HepG2 (cell line): ENCODE measurements around the gene NINJ2. TPM values are rescaled to one million over a fixed set of nuclear protein-coding genes. Genes with fewer than 3 reads are reported as not detected.

Source experiments
- CREM ChIP-seq, 2 experiments: sonication (generic) in 1 of 2; formaldehyde crosslinking in 1 of 2; IDR thresholded peaks; 2 replicates each; pipeline versions ENCODE4 v1.4.0 to v1.6.1; 2016 to 2020; ENCODE audit warnings: antibody characterized with exemption in 1 of 2, mild to moderate bottlenecking in 1 of 2, missing genetic modification reagents in 1 of 2
- EEA1 ChIP-seq: sonication (generic); formaldehyde crosslinking; IDR thresholded peaks from 2 replicates; pipeline ENCODE4 v1.5.1; 2020; ENCODE audit warnings: mild to moderate bottlenecking, missing genetic modification reagents, borderline replicate concordance
- ETV6 ChIP-seq: sonication (generic); formaldehyde crosslinking; conservative IDR thresholded peaks from 2 replicates; pipeline ENCODE4 v1.4.0; 2020; ENCODE audit warnings: missing genetic modification reagents
- HCFC1 ChIP-seq: fragments of 150-350 bp; IDR thresholded peaks from 2 replicates; pipeline ENCODE4 v1.6.1; 2014; ENCODE audit warnings: low read depth, low read length
- HOXD1 ChIP-seq: sonication (generic); formaldehyde crosslinking; IDR thresholded peaks from 2 replicates; pipeline ENCODE4 v1.5.0; 2020; ENCODE audit warnings: missing genetic modification reagents
- MIXL1 ChIP-seq: IDR thresholded peaks from 2 replicates; pipeline ENCODE4 v1.6.1; 2016
- MTA1 ChIP-seq: sonication (generic); formaldehyde crosslinking; IDR thresholded peaks from 2 replicates; pipeline ENCODE4 v1.4.0; 2020; ENCODE audit warnings: missing genetic modification reagents, mild to moderate bottlenecking, borderline replicate concordance
- NFE2 ChIP-seq: sonication (generic); formaldehyde crosslinking; IDR thresholded peaks from 2 replicates; pipeline ENCODE4 v1.4.0; 2020; ENCODE audit warnings: missing genetic modification reagents
- NR2C2 ChIP-seq: sonication (generic); formaldehyde crosslinking; IDR thresholded peaks from 2 replicates; pipeline ENCODE4 v1.4.0; 2020; ENCODE audit warnings: missing genetic modification reagents, mild to moderate bottlenecking, moderate library complexity, borderline replicate concordance
- POLR2A ChIP-seq, 2 experiments: IDR thresholded peaks; 2 replicates each; pipeline ENCODE4 v1.6.1; 2011; ENCODE audit warnings: low read depth in 2 of 2, low read length in 2 of 2, mild to moderate bottlenecking in 1 of 2, moderate library complexity in 1 of 2; ENCODE audit not compliant: insufficient read depth in 1 of 2
- SAP130 ChIP-seq: IDR thresholded peaks from 2 replicates; pipeline ENCODE4 v1.6.1; 2016; ENCODE audit warnings: low read depth
- SIX4 ChIP-seq: sonication (generic); formaldehyde crosslinking; IDR thresholded peaks from 2 replicates; pipeline ENCODE4 v1.4.0; 2020; ENCODE audit warnings: missing genetic modification reagents
- SPEN ChIP-seq: sonication (generic); formaldehyde crosslinking; IDR thresholded peaks from 2 replicates; pipeline ENCODE4 v1.5.1; 2020; ENCODE audit warnings: low read depth, mild to moderate bottlenecking, missing genetic modification reagents
- ZC3H13 ChIP-seq: sonication (generic); formaldehyde crosslinking; IDR thresholded peaks from 2 replicates; pipeline ENCODE4 v1.8.1; 2023; ENCODE audit warnings: mild to moderate bottlenecking, missing genetic modification reagents, moderate library complexity
- ZFP82 ChIP-seq: sonication (generic); formaldehyde crosslinking; IDR thresholded peaks from 2 replicates; pipeline ENCODE4 v1.5.1; 2020; ENCODE audit warnings: mild to moderate bottlenecking, missing genetic modification reagents, borderline replicate concordance
- ZNF124 ChIP-seq: sonication (generic); formaldehyde crosslinking; IDR thresholded peaks from 2 replicates; pipeline ENCODE4 v1.4.0; 2020; ENCODE audit warnings: missing genetic modification reagents
- ZNF274 ChIP-seq: sonication (generic); formaldehyde crosslinking; IDR thresholded peaks from 2 replicates; pipeline ENCODE4 v1.5.1; 2020; ENCODE audit warnings: mild to moderate bottlenecking, missing genetic modification reagents
- ZNF331 ChIP-seq: sonication (generic); formaldehyde crosslinking; IDR thresholded peaks from 2 replicates; pipeline ENCODE4 v1.4.0; 2020; ENCODE audit warnings: missing genetic modification reagents
- ZNF468 ChIP-seq: sonication (generic); formaldehyde crosslinking; IDR thresholded peaks from 2 replicates; pipeline ENCODE4 v1.8.0; 2022; ENCODE audit warnings: mild to moderate bottlenecking, moderate library complexity, missing genetic modification reagents
- ZNF577 ChIP-seq: sonication (generic); formaldehyde crosslinking; IDR thresholded peaks from 2 replicates; pipeline ENCODE4 v1.4.0; 2020; ENCODE audit warnings: mild to moderate bottlenecking, low read depth, missing genetic modification reagents, borderline replicate concordance
- ZNF607 ChIP-seq: sonication (generic); formaldehyde crosslinking; IDR thresholded peaks from 2 replicates; pipeline ENCODE4 v1.5.1; 2020; ENCODE audit warnings: missing genetic modification reagents, mild to moderate bottlenecking, borderline replicate concordance
- polyA plus RNA-seq, 8 experiments: library from polyadenylated mRNA; depleted of rRNA in 3 of 8; stranded (reverse) in 7 of 8; unstranded in 1 of 8; fragments of >200 nt; fragmentation: Illumina TruSeq in 4 of 8; extraction: Trizol in 4 of 8; gene quantifications; 2 replicates each; pipeline versions ENCODE4 v1.2.1 to v1.2.3, GENCODE V29; 2011 to 2016; ENCODE audit warnings: low read depth in 4 of 8, missing spikeins in 1 of 8, mixed read lengths in 1 of 8; ENCODE audit not compliant: insufficient read depth in 1 of 8
- total RNA-seq, 5 experiments: library from RNA; depleted of rRNA; stranded (reverse); fragments of >200 nt; fragmentation: Illumina TruSeq; extraction: Trizol; gene quantifications; 2 replicates each; pipeline ENCODE4 v1.2.3, GENCODE V29; 2016; ENCODE audit warnings: low read depth in 1 of 5
- TF ChIP-seq, protein P1 (sequence below): IDR thresholded peaks from 2 replicates; pipeline ENCODE4 v1.6.1; 2016; ENCODE audit warnings: missing biosample characterization, missing genetic modification reagents, low read depth
- TF ChIP-seq, protein P2 (sequence below): IDR thresholded peaks from 2 replicates; pipeline ENCODE4 v1.6.1; 2016
- TF ChIP-seq, protein P3 (sequence below): sonication (generic); formaldehyde crosslinking; IDR thresholded peaks from 2 replicates; pipeline ENCODE4 v1.9.0; 2022; ENCODE audit warnings: low read depth, missing genetic modification reagents
- TF ChIP-seq, protein P4 (sequence below): sonication (generic); formaldehyde crosslinking; IDR thresholded peaks from 2 replicates; pipeline ENCODE4 v1.4.0; 2020; ENCODE audit warnings: missing genetic modification reagents

The NINJ2 gene
- total and polyA plus RNA-seq, 2 of the 13 experiments (the other 11 are each of a cell fraction or from before 2014, with no cell fraction given) = 0.62 to 3.8 TPM

DNA sequence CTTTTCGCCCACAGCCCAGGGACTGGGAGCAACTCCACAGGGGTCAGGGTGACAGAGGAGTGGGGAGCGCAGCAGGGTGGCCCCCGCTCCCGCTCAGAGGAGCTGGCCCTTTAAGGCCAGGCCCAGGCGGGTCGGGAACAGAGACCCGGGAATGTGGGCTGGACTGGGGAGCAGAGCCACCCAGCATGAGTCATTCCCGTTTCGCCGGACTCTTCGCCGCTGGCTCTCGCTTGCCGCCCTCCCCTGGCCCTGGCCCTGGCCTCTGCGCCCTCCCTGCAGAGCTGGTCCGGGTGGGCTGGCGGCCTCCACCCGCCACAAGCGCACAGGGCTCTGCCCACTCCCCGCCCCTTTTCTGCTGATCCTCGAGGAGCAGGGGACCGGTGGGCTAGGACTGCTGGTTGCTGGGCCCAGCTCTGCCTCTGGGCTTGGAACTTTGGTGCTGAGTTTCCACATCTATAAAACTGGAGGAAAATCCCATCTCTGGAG is 92.8 kb downstream of the NINJ2 start (continued):
- TF ChIP-seq ZFP82 (CRISPR knock-in tag) (peak; percentile 97), HOXD1 (peak; percentile 19; the same call in 1 of the 2 replicates), CREM (IDR thresholded peaks at IDR 0.05) (no peak), CREM (CRISPR knock-in tag; IDR thresholded peaks at IDR 0.05) (no peak), ZC3H13 (CRISPR knock-in tag) (peak; percentile 43), HCFC1 (0 out of 2 replicates have a peak, but pooled peaks have one; percentile 6), SIX4 (CRISPR knock-in tag) (no peak), ZNF577 (CRISPR knock-in tag) (no peak), MTA1 (CRISPR knock-in tag) (peak; percentile 68; the same call in 1 of the 2 replicates), ZNF468 (CRISPR knock-in tag) (peak; percentile 39; the same call in 1 of the 2 replicates), ZNF331 (peak; percentile 74), POLR2A (IDR thresholded peaks at IDR 0.05; ENCODE audit: insufficient read depth in 1 of 2, low read depth in 2 of 2, low read length in 2 of 2) (peak in 1 of 2 experiments; percentile 36; a peak in 1 of 4 replicates), EEA1 (CRISPR knock-in tag) (no peak; the same call in 1 of the 2 replicates), ZNF124 (peak; percentile 57; the same call in 1 of the 2 replicates), ZNF607 (CRISPR knock-in tag) (0 out of 2 replicates have a peak, but pooled peaks have one; percentile 21), SAP130 (CRISPR knock-in tag) (peak; percentile 70), SPEN (CRISPR knock-in tag) (peak; percentile 79), MIXL1 (CRISPR knock-in tag) (0 out of 2 replicates have a peak, but pooled peaks have one; percentile 22), ZNF274 (CRISPR knock-in tag) (peak; percentile 52), NR2C2 (CRISPR knock-in tag) (peak; percentile 58; the same call in 1 of the 2 replicates), NFE2 (CRISPR knock-in tag) (no peak), ETV6 (CRISPR knock-in tag) (peak; percentile 68; the same call in 1 of the 2 replicates)
- TF ChIP-seq, protein P1, sequence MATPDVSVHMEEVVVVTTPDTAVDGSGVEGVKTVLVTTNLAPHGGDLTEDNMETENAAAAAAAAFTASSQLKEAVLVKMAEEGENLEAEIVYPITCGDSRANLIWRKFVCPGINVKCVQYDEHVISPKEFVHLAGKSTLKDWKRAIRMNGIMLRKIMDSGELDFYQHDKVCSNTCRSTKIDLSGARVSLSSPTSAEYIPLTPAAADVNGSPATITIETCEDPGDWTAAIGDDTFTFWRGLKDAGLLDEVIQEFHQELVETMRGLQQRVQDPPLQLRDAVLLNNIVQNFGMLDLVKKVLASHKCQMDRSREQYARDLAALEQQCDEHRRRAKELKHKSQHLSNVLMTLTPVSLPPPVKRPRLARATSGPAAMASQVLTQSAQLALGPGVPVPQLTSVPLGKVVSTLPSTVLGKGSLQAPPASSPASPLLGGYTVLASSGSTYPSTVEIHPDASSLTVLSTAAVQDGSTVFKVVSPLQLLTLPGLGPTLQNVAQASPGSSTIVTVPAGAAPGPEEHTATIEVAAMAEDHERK (CRISPR knock-in tag) = no peak
- TF ChIP-seq, protein P2, sequence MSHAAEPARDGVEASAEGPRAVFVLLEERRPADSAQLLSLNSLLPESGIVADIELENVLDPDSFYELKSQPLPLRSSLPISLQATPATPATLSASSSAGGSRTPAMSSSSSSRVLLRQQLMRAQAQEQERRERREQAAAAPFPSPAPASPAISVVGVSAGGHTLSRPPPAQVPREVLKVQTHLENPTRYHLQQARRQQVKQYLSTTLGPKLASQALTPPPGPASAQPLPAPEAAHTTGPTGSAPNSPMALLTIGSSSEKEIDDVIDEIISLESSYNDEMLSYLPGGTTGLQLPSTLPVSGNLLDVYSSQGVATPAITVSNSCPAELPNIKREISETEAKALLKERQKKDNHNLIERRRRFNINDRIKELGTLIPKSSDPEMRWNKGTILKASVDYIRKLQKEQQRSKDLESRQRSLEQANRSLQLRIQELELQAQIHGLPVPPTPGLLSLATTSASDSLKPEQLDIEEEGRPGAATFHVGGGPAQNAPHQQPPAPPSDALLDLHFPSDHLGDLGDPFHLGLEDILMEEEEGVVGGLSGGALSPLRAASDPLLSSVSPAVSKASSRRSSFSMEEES (CRISPR knock-in tag) = no peak
- TF ChIP-seq, protein P3, sequence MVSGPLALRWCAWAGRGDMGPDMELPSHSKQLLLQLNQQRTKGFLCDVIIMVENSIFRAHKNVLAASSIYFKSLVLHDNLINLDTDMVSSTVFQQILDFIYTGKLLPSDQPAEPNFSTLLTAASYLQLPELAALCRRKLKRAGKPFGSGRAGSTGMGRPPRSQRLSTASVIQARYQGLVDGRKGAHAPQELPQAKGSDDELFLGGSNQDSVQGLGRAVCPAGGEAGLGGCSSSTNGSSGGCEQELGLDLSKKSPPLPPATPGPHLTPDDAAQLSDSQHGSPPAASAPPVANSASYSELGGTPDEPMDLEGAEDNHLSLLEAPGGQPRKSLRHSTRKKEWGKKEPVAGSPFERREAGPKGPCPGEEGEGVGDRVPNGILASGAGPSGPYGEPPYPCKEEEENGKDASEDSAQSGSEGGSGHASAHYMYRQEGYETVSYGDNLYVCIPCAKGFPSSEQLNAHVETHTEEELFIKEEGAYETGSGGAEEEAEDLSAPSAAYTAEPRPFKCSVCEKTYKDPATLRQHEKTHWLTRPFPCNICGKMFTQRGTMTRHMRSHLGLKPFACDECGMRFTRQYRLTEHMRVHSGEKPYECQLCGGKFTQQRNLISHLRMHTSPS = peak; percentile 82
- TF ChIP-seq, protein P4, sequence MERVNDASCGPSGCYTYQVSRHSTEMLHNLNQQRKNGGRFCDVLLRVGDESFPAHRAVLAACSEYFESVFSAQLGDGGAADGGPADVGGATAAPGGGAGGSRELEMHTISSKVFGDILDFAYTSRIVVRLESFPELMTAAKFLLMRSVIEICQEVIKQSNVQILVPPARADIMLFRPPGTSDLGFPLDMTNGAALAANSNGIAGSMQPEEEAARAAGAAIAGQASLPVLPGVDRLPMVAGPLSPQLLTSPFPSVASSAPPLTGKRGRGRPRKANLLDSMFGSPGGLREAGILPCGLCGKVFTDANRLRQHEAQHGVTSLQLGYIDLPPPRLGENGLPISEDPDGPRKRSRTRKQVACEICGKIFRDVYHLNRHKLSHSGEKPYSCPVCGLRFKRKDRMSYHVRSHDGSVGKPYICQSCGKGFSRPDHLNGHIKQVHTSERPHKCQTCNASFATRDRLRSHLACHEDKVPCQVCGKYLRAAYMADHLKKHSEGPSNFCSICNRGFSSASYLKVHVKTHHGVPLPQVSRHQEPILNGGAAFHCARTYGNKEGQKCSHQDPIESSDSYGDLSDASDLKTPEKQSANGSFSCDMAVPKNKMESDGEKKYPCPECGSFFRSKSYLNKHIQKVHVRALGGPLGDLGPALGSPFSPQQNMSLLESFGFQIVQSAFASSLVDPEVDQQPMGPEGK (CRISPR knock-in tag) = peak; percentile 83
